Stimulated activated CD4-positive, alpha-beta T cell treated with anti-CD3 and anti-CD28 coated beads, Interleukin-4, amount 100 ng/mL, for 4 hours (primary cell): ENCODE measurements around the gene GARNL3.

Experiments used
- DNase-seq, 2 experiments: peaks; one replicate each; pipeline ENCODE4 v3.0.0-alpha.2; 2020

Gene GARNL3

GRCh38 chr9:127314911-127315310 lies 50.3 kb downstream of the GARNL3 start:
- no peak for DNase-seq

GRCh38 chr9:127316586-127317323 lies 52.2 kb downstream of the GARNL3 start:
- no peak for DNase-seq

- DNase-seq, result no peak
Observed at GRCh38 chr9:127318651-127319167, 54.1 kb downstream of the GARNL3 start.

- DNase-seq, result no peak
Observed at GRCh38 chr9:127319366-127320114, 55.0 kb downstream of the GARNL3 start.

- no peak for DNase-seq
Observed at GRCh38 chr9:127320115-127320378, 55.5 kb downstream of the GARNL3 start.

- no peak for DNase-seq
Observed at GRCh38 chr9:127323393-127323792, 58.8 kb downstream of the GARNL3 start.

GRCh38 chr9:127330501-127330900 lies 65.9 kb downstream of the GARNL3 start:
- DNase-seq, result no peak

- no peak for DNase-seq
Observed at GRCh38 chr9:127333221-127334064, 68.9 kb downstream of the GARNL3 start.

- DNase-seq, result no peak
Observed at GRCh38 chr9:127334725-127335124, 70.2 kb downstream of the GARNL3 start.

- no peak for DNase-seq
Observed at GRCh38 chr9:127336086-127336485, 71.5 kb downstream of the GARNL3 start.

- no peak for DNase-seq
Observed at GRCh38 chr9:127336506-127337352, 72.2 kb downstream of the GARNL3 start.

- DNase-seq, result no peak
Observed at GRCh38 chr9:127340721-127341120, 76.1 kb downstream of the GARNL3 start.

- no peak for DNase-seq
Observed at GRCh38 chr9:127341152-127341551, 76.6 kb downstream of the GARNL3 start.

- no peak for DNase-seq
Observed at GRCh38 chr9:127344368-127345000, 79.9 kb downstream of the GARNL3 start.

GRCh38 chr9:127345566-127345965 lies 81.0 kb downstream of the GARNL3 start:
- no peak for DNase-seq

- no peak for DNase-seq
Observed at GRCh38 chr9:127346584-127346983, 82.0 kb downstream of the GARNL3 start.

- no peak for DNase-seq
Observed at GRCh38 chr9:127347831-127348776, 83.5 kb downstream of the GARNL3 start.

- DNase-seq, result no peak
Observed at GRCh38 chr9:127349483-127350113, 85.0 kb downstream of the GARNL3 start.

GRCh38 chr9:127351182-127352166 lies 86.9 kb downstream of the GARNL3 start:
- no peak for DNase-seq
